Hematopoietic multipotent progenitor cell treated with erythropoietin and hydrocortisone succinate and interleukin-3 and kit ligand, for 17 days (in vitro differentiated cells): Measurements from ENCODE around the gene NCS1.

Experiments used
- DNase-seq: peaks from one replicate; pipeline ENCODE4 v3.0.0-alpha.2; 2015; ENCODE audit warnings: low spot score

NCS1 gene

DNA sequence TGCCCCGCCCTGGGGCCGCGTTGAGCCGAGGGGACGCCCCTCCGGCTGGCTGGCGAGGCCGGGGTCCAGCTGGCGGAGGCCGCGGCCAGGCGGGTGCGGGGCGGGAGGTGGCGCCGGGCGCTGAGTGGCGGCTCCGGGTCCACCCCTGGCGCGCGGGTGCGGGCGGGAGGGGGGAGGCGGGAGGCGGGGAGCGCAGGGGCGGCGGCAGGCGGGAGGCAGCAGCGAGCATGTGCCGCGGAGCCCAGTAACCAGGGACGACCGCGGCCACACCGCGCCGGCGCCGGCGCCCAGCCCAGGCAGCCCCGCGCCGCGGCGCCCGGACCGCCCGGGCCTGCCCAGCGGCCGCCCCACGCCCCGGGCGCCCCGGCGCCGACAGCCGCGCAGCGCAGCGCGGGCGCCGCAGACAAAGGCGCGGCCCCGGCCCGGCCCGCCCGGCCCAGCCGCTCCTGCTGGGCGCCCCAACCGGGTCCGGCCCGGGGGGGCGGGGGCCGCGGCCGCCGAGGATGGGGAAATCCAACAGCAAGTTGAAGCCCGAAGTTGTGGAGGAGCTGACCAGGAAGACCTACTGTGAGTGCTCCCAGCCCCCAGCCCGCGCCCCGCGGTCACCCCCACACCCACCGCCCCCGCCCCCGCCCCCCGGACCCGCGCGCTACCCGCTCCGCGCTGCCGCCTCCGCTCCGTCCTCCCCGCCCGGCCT is at the start of gene NCS1:
NCS1 (plus strand) TSS at position 244 of the 697 bp plus-strand sequence; CDS start at position 504, 260 bp downstream.
- peak; percentile 60 for DNase-seq

DNA sequence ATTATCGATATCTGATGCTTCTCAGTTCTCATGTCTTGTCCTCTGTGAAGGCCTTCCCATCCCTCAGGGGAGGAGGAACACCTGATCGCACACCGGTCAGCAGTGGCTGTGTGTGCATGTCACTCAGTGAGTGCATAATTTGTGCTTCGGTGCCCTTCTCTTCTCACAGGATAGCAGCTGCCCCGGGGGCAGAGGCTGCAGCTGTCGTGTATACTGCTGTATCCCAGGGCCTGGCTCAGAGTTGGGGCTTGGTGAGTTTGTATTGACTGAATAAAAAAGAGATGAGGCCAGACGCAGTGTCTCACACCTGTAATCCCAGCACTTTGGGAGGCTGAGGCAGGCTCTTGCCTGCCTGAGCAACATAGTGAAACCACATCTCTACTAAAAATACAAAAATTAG is 49.7 kb upstream of the NCS1 start:
- DNase-seq = no peak

DNA sequence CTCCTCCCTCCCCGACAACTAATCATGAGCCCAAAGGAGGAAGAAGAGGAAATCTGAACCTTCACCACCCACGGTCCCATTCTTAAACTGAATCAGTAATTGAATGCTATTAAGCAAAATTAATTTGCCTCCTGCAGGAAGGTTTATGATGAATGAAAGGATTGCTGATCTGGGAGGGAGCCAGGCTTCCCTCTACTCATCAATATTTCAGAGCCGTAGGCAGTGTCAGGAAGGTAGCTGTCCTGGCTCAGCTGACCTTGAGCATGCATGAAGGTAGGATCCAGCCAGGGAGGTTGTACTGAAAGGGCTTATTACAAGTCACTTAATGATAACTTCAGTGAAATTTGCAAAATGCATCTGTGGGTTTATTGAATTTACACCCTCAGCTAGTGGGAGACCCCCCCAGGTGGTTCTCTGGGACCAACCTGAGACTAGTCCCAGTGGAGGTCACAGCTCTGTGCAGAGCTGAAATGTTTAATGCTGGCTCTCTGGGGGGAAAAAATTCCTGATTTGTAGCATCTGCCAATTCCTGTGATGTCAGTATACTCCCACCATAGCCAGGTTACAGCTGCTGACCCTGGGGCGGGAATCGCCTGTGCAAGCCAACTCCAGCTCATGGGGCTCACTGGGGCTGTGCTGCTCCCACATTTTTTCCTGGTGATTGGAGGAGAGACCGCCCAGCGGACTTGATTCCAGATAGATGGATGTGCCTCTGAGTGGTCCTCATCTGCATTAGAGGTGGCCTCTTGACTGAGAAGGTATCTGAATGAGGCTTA is 47.9 kb upstream of the NCS1 start:
- DNase-seq = no peak

DNA sequence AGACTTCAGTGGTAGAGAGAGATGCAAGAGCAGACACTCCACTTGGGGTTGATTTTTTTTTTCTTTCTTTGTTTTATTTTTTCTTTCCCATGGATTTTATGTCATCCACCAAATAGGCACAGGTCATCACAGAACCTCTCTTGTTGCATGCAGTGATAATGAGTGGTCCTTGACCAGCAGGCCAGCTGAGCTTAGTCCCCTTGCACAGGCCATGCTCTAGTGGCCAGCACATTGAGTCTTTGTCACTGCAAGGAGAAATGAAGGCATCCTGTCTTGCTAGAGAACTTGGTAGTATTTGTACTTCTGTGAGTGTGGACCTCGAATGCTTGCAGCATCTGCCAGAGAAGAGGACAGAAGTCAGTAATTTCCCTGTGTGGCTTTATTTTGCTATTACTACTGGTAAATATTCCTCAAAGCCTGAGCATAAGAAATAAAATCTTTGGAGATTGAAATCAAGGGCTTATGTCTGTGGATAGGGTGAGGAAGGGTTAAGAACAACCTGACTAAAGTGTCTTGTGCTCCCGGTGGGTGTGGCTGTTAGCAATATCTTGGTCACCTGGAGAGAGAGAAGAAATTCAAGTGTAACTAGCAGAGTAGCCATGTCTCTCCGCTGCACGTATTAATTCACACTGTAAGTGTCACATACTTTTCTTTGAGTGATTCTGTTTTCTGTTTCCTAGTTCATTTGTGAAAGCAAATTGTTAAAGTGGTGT is 45.3 kb upstream of the NCS1 start:
- DNase-seq = no peak

DNA sequence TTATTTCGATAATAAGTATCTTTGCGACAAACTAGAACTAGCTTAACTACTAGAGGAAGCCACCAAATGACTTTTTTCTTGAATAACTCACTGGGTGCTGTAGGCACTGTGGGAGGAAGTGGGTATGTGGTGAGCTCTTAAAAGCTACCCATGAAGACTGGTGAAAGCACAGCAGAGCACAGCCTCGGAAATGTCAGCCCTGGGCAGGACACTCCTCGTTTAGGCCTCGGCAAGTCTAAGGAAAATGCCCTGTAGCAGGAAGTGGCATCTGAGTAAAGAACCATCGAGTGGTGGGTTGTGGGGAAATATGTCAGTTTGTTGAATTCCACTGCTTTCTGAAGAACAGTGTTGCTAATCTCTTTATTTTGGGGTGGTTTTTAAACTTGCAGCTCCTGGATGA is 44.0 kb upstream of the NCS1 start:
- DNase-seq = no peak

DNA sequence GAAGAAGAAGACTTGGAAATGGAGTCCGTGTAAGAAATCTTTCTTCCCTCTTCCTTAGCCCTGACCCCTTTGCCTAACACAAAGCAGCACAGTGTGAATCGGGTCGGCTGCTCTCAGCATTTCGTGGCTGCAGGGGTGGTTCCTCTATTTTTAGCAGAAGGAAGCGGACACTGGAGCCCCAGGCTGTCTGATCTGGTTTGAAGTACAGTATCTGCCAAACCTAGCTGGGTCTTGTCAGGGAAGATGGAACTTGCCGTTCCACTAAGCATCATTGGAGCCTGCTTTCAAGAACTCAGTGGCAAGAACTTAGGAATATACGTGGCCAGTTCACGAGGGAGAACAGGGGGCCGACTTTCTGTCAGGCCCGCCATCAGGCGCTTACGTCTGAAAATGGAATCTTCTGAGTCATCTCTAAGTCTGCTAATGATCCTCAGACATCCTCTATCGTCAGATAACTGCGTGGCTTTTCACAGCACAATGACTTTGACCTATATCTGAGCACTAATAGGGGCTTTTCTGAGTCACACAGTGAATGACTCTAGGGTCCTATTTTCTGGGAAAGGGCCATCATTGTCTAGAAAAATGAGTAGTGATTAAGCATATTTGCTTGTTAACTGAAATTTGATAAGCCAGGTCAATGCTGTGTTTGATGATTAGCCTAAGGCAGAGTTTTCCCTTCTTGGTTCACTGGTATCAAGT is 43.3 kb upstream of the NCS1 start:
- peak; percentile 31 for DNase-seq

DNA sequence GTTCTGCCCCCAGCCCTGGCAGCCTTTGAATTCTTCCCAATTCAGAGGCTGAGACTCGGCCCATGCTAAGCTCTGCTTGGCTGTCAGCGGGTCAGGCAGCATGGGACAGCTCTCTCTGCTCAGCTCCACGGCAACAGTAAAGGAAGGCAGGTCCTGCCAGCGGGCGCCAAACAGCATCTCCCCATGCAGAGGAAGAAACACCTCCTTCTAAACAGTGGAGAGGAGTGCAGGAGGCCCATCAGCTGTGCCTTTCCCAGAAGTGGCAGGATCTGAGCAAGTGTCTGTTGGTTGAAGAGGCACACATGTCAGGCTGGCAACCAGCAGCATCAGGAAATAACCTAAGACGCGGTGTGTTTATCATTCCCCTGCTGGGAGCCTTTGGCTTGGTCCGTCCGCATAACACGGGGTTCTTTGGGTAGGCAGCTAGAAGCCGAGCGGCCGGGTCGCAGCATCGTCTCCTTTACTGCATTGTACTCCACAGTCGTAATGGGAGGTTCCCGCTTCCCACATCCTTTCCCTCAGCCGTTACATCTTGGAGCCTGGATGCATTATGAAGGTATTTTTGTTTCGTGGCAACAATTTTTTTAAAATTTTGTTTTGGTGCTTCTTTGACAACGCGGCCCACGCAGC is 42.7 kb upstream of the NCS1 start:
- DNase-seq = no peak

DNA sequence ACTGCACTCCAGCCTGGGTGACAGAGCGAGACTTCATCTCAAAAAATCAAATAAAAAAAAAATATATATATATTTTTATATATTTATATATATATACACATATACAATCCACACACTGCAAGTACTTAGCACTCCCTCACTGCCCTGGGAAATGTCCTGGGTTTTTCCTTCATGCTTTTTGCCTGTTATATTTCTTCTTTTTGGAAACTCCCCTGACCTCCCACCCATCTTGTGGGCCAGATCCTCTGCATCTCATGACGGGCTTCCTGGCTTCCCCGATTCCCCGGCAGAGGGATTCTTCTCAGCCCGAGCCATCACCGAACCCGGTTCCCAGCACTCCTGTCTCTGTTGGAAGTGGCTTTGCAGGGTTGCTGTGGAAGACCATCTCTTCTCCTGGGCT is 39.5 kb upstream of the NCS1 start:
- DNase-seq = no peak

DNA sequence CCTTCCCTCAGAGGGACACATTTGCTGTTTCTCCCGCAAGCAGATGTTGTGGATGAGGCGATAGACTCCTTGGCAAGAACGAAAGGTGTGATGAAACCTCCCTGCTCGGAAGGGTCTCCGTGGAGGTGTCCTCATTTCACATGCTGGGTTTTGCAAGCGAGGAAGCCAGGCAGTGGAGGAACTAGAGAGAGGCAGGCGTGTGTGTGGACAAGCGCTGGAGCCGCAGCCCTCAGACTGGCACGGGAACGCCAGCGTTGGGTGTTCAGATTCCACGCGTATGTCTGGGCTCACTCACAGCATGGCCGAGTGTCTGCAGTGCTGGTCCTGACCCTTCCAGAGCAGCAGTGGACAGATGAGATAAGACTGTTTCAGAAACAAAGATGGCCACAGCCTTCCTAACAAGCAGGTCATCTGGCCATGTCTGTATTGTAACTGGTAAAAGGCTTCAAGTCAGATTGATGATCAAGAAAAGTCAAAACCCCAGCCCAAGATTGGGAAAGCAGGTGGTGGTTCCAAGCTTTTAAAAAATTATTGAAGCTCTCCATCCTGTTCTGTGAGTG is 35.0 kb upstream of the NCS1 start:
- no peak for DNase-seq

DNA sequence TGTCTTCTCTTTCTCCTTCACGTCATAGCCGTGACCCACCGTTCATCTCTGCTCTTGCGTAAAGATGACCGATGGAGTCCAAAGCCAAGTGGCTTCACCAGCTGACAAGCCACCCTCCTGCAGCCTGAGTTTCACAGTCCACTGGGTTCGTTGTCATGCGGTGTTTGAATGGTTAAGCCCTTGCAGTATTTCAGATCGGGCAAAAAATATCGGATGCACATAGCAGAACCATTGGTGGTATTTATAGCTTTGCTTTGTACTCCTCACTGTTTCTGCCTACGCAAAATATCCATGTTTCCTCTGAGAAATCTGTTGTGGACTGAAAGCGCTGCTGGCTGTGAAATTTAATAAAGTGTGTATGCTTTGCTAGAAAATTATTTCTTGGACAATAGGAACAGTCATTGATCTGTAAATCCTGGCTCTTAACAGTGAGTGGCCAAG is 34.5 kb upstream of the NCS1 start:
- no peak for DNase-seq

DNA sequence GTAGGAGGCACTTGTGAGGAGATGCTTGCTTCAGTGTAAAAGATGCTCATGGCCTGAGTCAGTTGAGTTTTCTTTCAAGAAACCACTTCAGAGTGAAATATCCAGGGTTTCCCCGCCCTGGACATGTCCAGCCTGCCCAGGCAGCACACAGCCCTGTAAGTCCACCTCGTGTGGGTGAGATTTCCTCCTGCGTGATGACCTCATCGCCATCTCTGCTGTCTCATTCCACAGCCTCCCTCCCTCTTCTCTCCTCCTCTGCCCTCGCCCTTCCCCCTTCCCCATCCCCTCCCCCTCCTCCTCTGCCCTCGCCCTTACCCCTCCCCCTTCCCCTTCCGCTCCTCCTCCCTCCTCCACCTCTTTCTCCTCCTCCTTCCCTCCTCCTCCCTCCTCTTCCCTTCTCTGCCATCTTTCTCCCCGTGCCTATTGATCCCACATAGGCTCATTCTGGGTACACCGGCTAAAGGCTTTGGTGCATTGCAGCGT is 34.0 kb upstream of the NCS1 start:
- DNase-seq = peak; percentile 54

DNA sequence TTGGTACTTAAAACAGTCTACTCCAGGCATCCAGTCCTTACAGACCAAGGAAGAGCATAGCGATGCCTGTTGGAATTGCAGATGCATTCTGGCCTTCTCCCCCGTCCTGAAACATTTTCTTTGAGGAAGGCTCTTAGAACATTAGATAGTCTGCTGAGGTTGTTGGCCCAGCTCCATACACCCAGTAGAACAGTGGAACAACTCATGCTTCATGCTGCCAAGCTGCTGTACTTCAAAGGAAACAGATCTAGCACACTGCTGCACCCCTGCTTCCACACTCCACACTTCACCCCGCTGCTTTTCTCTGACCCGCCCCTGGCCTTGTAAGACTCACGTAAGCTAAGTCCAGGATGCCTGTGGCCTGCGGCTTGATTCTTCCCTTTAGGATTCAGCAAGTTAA is 33.4 kb upstream of the NCS1 start:
- DNase-seq = no peak

DNA sequence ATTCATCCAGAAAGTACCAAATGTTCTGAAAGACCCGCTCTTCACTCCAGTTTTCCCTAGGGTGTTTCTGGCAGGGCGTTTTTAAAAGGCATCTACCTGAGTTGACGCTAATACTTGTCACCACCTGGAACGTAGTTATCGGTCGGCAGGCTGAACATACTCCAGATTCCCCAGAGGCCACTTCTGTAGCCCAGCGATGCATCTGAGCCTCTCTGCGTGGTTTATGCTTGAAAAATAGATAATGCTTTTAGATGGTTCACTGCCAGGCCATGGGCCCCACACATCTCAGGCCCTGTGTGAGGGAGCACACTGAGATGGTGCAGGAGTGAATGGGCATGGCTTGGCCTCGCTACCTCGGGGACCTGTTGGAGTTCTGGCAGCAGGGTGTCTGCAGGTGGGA is 33.0 kb upstream of the NCS1 start:
- no peak for DNase-seq

DNA sequence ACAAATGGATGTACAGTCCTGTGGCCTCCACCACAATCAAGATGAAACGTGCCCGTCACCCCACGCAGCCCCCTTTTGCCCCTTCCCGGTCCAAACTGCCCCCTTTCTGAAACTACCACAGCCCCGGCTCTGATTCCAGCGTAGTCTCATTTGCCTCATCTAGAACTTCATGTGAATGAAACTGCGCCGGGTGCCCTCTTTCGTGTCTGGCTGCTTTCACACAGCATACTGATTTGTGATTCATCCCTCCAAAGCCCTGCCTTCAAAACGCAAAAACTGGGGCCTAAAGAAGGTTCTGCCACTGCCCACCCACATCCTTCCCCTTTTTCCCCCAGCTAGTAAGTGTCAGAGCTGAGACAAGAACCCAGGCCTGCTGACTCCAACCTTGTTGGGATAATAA is 31.5 kb upstream of the NCS1 start:
- DNase-seq = no peak

DNA sequence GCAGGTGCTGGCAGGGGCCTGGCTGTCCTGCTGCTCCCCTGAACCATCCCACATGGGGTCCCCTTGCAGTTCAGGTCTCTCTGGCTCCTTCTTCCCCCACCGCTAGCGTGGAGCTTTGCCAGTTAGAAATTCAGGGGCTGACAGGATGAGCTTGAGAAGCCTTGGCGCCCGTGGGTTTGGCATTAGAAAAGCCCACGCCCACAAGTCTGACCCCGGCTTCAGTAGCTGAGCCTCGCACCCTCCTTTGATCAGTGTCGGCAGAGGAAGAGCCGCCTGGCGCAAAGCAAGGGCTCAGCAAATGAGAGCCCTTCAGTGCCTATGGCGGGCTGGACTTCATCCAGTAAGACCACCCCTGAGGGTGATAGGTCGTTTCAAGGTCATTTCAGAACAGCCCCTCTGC is 30.1 kb upstream of the NCS1 start:
- no peak for DNase-seq

DNA sequence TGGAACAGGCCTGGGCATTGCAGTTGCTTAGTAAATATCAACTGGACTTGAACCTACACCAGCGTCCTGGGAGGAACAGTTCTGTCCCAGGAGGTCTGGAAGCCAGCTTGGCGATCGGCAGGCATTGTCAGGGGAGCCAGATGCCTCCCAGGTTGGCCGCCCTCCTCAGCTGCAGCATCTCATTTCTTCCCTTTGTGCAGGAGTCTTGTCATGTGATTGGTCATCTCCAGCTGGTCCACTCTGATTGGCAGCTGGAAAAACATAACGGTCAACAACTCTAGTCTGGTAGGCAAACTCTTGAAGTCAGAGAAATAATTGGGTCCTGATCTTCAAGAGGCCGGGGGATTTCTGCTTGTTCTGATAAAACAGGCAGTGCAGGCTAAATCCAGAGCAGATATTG is 29.6 kb upstream of the NCS1 start:
- no peak for DNase-seq

DNA sequence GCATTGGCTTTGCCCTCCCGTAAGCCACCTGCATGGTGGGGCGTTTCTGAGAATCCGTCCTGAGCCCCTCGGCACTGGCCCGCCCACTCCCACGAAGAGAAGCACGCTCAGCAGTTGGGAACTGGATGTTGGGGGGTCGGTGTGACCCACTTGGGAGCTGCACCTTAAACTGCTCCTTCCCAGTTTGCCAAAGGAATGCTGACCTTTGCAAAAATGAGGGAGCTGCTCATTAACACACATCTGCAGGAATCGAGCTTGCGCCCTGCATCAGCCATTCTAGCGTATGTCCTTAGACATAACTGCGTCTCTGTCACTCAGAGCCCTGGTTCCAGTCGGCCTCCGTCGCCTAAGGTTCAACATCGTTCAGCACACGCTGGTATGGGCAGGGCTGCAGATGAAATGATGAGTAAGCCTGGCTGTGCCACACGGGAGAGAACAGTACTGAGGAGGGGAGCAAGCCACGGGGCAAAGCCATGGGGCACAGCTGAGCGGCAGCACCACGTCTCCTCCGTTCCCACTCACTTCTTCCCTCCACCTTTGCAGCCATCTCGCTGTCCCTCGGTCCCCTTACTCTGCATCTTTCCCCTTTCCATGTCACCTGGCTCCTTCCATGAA is 28.8 kb upstream of the NCS1 start:
- DNase-seq = no peak

DNA sequence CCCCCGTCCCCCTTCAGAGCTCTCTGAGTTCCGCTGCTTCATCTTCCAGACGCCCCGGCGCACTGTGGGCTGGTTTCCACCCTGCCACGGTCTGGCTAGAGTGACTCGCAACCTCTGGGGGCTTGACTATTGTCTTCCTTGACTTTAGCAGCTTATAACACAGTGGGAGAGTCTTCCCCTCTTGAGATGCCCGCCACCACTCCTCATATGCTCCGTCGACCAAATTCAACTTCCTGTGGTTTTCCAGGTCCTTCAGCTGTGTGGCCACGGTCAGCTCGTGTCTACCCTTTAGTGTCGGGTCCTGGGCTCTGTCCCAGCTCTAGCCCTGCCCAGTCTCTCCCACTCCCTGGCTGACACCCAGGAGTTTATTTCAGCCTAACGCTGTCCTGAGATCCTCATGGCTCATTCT is 28.2 kb upstream of the NCS1 start:
- no peak for DNase-seq

DNA sequence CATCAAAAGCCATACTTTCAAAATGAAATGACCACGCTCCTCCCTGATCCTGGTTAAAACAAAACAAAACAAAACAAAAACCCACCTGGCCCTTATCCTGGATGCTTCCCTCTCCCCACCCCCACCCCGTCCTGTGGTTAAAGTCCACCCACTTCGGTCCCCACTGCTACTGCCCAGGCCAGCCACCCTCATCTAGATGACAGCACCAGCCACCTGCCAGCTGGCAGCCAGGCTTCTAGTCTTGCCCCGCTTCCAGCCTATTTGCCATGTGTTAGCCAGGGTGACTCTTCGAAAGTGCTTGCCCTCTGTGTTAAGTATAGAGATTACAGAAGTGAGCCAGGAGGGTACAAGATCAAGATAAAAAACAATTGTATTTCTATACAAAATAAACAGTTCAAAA is 27.5 kb upstream of the NCS1 start:
- no peak for DNase-seq

DNA sequence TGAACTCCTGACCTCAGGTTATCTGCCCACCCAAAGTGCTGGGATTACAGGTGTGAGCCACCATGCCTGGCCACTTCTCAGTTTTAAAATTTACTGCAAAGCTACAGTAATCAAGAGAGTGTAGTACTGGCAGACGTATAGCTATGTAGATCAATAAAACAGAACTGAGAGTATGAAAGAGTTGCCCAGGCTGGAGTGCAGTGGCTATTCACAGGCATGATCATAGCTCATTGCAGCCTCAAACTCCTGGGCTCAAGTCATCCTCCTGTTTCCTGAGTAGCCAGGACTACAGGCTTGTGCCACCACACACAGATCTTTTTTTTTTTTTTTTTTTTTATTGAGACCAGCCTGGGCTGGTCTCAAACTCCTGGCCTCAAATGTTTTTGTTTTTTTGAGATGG is 26.5 kb upstream of the NCS1 start:
- DNase-seq = no peak

DNA sequence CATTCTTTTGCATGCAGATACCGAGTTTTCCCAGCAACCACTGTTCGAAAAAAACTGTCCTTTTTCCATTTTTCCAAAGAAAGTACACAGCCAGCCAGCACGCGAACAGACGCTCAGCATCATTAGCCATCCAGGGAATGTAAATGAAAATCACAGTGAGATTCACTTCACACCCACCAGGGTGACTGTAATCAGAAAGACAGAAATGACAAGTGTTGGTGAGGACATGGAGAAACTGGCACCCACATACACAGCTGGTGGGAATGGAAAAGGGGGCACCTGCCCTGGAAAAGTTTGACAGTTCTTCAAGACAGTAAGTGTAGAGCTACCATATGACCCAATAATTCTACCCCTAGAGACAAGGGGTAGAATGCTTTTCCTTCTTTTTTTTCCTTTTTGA is 25.0 kb upstream of the NCS1 start:
- DNase-seq = no peak
